Stimulated activated CD4-positive, alpha-beta T cell treated with anti-CD3 and anti-CD28 coated beads, Interleukin-2, amount 100 ng/mL, for 24 hours (primary cell): ENCODE results near the gene MYORG.

ENCODE experiments used
- DNase-seq, 2 donors: peaks; one replicate each; pipeline ENCODE4 v3.0.0-alpha.2; 2020

Gene MYORG

GRCh38 chr9:34376596-34377403, at the start of gene MYORG:
Gene MYORG (minus strand): TSS chr9:34376898. CDS start chr9:34372943, 3,955 bp downstream.
- DNase-seq, result peak; percentile 97 to 98

- DNase-seq, result no peak
Measured at GRCh38 chr9:34419716-34420504, 43.2 kb upstream of the MYORG start.

GRCh38 chr9:34417734-34418133, 41.0 kb upstream of the MYORG start:
- DNase-seq, result no peak

GRCh38 chr9:34413231-34413852, 36.6 kb upstream of the MYORG start:
- DNase-seq, result peak; percentile 33 to 44

- DNase-seq, result no peak
Measured at GRCh38 chr9:34412336-34412735, 35.6 kb upstream of the MYORG start.

- no peak for DNase-seq
Measured at GRCh38 chr9:34409154-34409553, 32.5 kb upstream of the MYORG start.

- no peak for DNase-seq
Measured at GRCh38 chr9:34408173-34408572, 31.5 kb upstream of the MYORG start.

GRCh38 chr9:34406219-34406618, 29.5 kb upstream of the MYORG start:
- DNase-seq, result no peak

- DNase-seq, result no peak
Measured at GRCh38 chr9:34405719-34406118, 29.0 kb upstream of the MYORG start.

GRCh38 chr9:34403554-34404380, 27.1 kb upstream of the MYORG start:
- peak; percentile 65 to 66 for DNase-seq

- no peak for DNase-seq
Measured at GRCh38 chr9:34400686-34401602, 24.2 kb upstream of the MYORG start.

- no peak for DNase-seq
Measured at GRCh38 chr9:34400275-34400674, 23.6 kb upstream of the MYORG start.

GRCh38 chr9:34399729-34400128, 23.0 kb upstream of the MYORG start:
- no peak for DNase-seq

GRCh38 chr9:34398875-34399274, 22.2 kb upstream of the MYORG start:
- DNase-seq, result no peak

- DNase-seq, result no peak
Measured at GRCh38 chr9:34396276-34397214, 19.8 kb upstream of the MYORG start.

GRCh38 chr9:34392511-34392910, 15.8 kb upstream of the MYORG start:
- DNase-seq, result no peak

- no peak for DNase-seq
Measured at GRCh38 chr9:34387239-34387638, 10.5 kb upstream of the MYORG start.

GRCh38 chr9:34386656-34387055, 10.0 kb upstream of the MYORG start:
- DNase-seq, result peak in 1 of 2 donors; percentile 5

- no peak for DNase-seq
Measured at GRCh38 chr9:34385561-34386230, 9.0 kb upstream of the MYORG start.
